ENCODE data around the gene PPM1H. TPM values are rescaled to one million over a fixed set of nuclear protein-coding genes. Genes with fewer than 3 reads are reported as not detected.

Gene PPM1H
- total RNA-seq, 1 experiment from 2014 or later: 37.1 TPM

DNA sequence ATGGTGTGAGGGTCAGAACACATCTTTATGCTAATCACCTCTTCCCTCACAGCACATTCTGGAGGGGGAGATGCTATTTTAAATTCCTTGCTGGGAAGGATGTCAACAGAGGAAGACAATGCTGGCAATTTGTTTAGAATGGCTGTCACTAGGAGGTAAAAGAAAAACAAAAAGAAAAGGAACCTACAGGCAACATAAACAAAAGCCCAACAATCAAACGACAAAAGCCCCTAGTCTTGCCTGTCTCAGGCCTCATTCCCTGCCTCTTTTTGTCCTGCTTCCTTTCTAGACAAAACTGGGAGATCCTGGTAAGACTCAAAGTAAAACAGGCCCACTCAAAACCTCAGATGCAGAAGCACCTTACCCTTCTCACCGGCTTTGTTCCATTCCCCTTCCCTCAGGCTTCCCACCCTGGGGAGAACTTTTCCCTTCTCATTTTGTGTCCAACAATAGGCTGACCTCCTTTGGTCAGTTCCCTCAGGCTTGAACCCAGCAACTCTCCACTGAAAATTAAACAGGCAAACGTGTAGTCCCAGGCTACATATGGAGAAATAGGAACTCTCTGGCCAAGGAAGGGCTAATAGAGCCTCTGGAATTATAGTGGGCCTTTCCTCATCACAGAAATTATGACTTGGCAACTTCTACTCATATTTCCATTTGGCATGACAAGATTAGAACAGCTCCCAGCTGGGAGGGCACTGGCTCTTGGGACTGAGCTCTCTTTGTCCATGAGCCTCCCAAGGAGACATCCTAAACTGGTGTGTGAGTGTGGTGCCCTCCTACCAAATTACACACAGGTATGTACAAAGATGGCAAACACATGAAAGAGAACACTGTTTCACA lies 275.3 kb downstream of the PPM1H start (continued):
- TF ChIP-seq ZNF423 (CRISPR knock-in tag; IDR thresholded peaks at IDR 0.05): no peak
- no peak for TF ChIP-seq ZNF219 (CRISPR knock-in tag; IDR thresholded peaks at IDR 0.05; ENCODE audit: borderline replicate concordance)
- peak; percentile 62; the same call in 1 of the 2 replicates for TF ChIP-seq ZNF121 (CRISPR knock-in tag; IDR thresholded peaks at IDR 0.05)
- TF ChIP-seq, protein P1, sequence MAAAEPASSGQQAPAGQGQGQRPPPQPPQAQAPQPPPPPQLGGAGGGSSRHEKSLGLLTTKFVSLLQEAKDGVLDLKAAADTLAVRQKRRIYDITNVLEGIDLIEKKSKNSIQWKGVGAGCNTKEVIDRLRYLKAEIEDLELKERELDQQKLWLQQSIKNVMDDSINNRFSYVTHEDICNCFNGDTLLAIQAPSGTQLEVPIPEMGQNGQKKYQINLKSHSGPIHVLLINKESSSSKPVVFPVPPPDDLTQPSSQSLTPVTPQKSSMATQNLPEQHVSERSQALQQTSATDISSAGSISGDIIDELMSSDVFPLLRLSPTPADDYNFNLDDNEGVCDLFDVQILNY (CRISPR knock-in tag; IDR thresholded peaks at IDR 0.05): no peak
- TF ChIP-seq, protein P2, sequence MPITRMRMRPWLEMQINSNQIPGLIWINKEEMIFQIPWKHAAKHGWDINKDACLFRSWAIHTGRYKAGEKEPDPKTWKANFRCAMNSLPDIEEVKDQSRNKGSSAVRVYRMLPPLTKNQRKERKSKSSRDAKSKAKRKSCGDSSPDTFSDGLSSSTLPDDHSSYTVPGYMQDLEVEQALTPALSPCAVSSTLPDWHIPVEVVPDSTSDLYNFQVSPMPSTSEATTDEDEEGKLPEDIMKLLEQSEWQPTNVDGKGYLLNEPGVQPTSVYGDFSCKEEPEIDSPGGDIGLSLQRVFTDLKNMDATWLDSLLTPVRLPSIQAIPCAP (CRISPR knock-in tag; IDR thresholded peaks at IDR 0.05): no peak
- no peak for TF ChIP-seq ZNF138 (CRISPR knock-in tag; conservative IDR thresholded peaks at IDR 0.05)
- TF ChIP-seq TCF7 (CRISPR knock-in tag; IDR thresholded peaks at IDR 0.05; ENCODE audit: low read depth): no peak
- TF ChIP-seq, protein P3, sequence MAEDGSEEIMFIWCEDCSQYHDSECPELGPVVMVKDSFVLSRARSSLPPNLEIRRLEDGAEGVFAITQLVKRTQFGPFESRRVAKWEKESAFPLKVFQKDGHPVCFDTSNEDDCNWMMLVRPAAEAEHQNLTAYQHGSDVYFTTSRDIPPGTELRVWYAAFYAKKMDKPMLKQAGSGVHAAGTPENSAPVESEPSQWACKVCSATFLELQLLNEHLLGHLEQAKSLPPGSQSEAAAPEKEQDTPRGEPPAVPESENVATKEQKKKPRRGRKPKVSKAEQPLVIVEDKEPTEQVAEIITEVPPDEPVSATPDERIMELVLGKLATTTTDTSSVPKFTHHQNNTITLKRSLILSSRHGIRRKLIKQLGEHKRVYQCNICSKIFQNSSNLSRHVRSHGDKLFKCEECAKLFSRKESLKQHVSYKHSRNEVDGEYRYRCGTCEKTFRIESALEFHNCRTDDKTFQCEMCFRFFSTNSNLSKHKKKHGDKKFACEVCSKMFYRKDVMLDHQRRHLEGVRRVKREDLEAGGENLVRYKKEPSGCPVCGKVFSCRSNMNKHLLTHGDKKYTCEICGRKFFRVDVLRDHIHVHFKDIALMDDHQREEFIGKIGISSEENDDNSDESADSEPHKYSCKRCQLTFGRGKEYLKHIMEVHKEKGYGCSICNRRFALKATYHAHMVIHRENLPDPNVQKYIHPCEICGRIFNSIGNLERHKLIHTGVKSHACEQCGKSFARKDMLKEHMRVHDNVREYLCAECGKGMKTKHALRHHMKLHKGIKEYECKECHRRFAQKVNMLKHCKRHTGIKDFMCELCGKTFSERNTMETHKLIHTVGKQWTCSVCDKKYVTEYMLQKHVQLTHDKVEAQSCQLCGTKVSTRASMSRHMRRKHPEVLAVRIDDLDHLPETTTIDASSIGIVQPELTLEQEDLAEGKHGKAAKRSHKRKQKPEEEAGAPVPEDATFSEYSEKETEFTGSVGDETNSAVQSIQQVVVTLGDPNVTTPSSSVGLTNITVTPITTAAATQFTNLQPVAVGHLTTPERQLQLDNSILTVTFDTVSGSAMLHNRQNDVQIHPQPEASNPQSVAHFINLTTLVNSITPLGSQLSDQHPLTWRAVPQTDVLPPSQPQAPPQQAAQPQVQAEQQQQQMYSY (CRISPR knock-in tag; IDR thresholded peaks at IDR 0.05): no peak
- TF ChIP-seq NFATC4 (CRISPR knock-in tag; IDR thresholded peaks at IDR 0.05): no peak
- no peak for TF ChIP-seq ZNF396 (CRISPR knock-in tag; IDR thresholded peaks at IDR 0.05; ENCODE audit: borderline replicate concordance)
- TF ChIP-seq, protein P4, sequence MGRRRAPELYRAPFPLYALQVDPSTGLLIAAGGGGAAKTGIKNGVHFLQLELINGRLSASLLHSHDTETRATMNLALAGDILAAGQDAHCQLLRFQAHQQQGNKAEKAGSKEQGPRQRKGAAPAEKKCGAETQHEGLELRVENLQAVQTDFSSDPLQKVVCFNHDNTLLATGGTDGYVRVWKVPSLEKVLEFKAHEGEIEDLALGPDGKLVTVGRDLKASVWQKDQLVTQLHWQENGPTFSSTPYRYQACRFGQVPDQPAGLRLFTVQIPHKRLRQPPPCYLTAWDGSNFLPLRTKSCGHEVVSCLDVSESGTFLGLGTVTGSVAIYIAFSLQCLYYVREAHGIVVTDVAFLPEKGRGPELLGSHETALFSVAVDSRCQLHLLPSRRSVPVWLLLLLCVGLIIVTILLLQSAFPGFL (CRISPR knock-in tag; IDR thresholded peaks at IDR 0.05; ENCODE audit: borderline replicate concordance): no peak
- TF ChIP-seq NR3C1 (CRISPR knock-in tag; conservative IDR thresholded peaks at IDR 0.05; ENCODE audit: low read depth): no peak
- TF ChIP-seq, protein P5, sequence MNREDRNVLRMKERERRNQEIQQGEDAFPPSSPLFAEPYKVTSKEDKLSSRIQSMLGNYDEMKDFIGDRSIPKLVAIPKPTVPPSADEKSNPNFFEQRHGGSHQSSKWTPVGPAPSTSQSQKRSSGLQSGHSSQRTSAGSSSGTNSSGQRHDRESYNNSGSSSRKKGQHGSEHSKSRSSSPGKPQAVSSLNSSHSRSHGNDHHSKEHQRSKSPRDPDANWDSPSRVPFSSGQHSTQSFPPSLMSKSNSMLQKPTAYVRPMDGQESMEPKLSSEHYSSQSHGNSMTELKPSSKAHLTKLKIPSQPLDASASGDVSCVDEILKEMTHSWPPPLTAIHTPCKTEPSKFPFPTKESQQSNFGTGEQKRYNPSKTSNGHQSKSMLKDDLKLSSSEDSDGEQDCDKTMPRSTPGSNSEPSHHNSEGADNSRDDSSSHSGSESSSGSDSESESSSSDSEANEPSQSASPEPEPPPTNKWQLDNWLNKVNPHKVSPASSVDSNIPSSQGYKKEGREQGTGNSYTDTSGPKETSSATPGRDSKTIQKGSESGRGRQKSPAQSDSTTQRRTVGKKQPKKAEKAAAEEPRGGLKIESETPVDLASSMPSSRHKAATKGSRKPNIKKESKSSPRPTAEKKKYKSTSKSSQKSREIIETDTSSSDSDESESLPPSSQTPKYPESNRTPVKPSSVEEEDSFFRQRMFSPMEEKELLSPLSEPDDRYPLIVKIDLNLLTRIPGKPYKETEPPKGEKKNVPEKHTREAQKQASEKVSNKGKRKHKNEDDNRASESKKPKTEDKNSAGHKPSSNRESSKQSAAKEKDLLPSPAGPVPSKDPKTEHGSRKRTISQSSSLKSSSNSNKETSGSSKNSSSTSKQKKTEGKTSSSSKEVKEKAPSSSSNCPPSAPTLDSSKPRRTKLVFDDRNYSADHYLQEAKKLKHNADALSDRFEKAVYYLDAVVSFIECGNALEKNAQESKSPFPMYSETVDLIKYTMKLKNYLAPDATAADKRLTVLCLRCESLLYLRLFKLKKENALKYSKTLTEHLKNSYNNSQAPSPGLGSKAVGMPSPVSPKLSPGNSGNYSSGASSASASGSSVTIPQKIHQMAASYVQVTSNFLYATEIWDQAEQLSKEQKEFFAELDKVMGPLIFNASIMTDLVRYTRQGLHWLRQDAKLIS (CRISPR knock-in tag; IDR thresholded peaks at IDR 0.05; ENCODE audit: borderline replicate concordance): no peak
- 0 out of 2 replicates have a peak, but pooled peaks have one; percentile 38 for TF ChIP-seq FOXJ3 (CRISPR knock-in tag; IDR thresholded peaks at IDR 0.05; ENCODE audit: borderline replicate concordance)
- no peak for TF ChIP-seq IRF2 (CRISPR knock-in tag; IDR thresholded peaks at IDR 0.05; ENCODE audit: borderline replicate concordance, low read depth)
- TF ChIP-seq, protein P6, sequence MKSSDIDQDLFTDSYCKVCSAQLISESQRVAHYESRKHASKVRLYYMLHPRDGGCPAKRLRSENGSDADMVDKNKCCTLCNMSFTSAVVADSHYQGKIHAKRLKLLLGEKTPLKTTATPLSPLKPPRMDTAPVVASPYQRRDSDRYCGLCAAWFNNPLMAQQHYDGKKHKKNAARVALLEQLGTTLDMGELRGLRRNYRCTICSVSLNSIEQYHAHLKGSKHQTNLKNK (CRISPR knock-in tag; IDR thresholded peaks at IDR 0.05): peak; percentile 57; the same call in 1 of the 2 replicates
- no peak for TF ChIP-seq ZNF232 (CRISPR knock-in tag; IDR thresholded peaks at IDR 0.05)
- no peak for TF ChIP-seq PRRX2 (CRISPR knock-in tag; IDR thresholded peaks at IDR 0.05)
- TF ChIP-seq TP53 (CRISPR knock-in tag; IDR thresholded peaks at IDR 0.05): no peak
- no peak for TF ChIP-seq OVOL2 (CRISPR knock-in tag; IDR thresholded peaks at IDR 0.05; ENCODE audit: borderline replicate concordance)
- no peak for TF ChIP-seq SMAD3 (CRISPR knock-in tag; IDR thresholded peaks at IDR 0.05; ENCODE audit: borderline replicate concordance)

Data from WTC11 (cell line).